HG03571 (cell line): ENCODE data around the gene TNFRSF6B.
"Not testable (repeated sequence)": the region's sequence is repeated elsewhere in the genome, so short reads cannot be mapped to it uniquely, and the experiment has no call there.

Experiments
- ATAC-seq: cut with Tn5 transposase; IDR thresholded peaks from one replicate; pipeline ENCODE4 v1.9.1; 2021; ENCODE audit not compliant: unreplicated experiment

The TNFRSF6B gene

DNA sequence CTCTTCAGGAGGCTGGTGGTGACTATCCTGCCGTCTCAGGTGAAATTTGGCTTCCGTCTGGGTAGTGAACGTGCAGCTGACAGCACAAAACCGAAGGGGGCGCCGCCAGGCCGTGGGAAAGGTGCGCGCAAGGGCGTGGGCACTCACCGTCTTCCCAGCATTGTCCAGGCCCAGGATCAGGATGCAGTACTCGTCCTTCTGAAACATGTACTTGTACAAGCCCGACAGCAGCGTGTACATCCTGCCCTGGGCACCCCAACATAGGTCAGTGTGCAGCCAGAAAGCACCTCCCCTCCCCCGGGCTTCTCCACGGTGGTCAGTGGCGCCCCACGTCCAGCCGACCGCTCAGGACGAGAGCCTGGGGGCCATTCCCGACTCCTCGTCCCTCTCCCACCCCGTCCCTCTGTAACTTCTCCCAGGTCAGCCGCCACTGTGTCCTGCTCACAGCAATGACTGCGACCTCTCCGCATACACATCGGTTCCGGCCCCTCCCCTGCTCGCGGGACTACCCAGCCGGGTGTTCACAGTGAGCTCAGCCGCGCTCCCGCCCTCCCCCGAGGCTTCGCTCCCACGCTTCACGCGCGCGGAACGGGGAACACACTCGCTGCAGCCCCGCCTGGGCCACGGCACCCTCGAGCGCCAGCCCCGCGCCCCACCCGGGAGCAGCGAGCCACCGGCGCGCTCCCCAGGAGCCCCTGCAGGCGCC lies 10.6 kb downstream of the TNFRSF6B start:
- ATAC-seq: peak; percentile 24

DNA sequence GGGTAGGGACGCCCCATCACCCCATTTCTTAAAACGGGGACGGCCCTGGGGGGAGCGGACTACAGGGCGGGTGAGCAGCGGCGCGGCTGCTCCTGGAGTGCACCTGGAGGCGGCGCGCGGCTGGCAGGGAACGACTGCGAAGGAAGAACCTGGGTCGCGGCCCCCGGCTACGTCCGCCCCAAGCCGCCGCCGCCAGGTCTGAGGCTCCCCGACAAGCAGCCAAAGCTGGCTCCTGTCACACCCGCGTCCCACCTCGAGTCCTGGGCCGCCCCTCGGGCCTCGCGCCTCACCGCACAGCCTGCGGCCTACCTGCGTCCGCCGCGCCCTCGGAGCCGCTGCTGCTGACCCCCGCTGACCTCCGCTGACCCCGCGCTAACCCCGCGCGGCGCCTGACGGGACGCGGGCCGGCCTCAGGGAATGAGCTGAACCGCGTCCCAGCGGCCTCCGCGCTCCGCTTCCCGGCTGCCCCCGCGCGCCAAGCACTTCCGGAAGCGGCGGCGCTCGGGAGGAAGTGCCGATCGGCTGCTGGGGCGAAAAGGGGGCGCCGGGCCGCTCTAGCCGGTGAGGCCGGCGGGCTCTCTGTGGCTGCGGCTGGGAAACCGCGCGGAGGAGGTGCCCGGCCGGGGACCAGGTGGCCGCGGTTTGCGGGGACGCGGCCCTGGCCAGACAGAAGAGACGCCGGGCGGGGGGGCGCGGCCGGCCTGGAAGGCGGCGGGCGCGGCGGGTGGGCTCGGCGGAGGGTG lies 11.3 kb downstream of the TNFRSF6B start, which contains the start of the genes ARFRP1 and ZGPAT:
TSS of gene ARFRP1 (minus strand) at position 419 of the 743 bp plus-strand sequence. CDS start 885 bp downstream, outside the sequence.
TSS of gene ZGPAT (plus strand) at position 482 of the 743 bp plus-strand sequence. CDS start 542 bp downstream, outside the sequence.
- peak; percentile 61 for ATAC-seq

DNA sequence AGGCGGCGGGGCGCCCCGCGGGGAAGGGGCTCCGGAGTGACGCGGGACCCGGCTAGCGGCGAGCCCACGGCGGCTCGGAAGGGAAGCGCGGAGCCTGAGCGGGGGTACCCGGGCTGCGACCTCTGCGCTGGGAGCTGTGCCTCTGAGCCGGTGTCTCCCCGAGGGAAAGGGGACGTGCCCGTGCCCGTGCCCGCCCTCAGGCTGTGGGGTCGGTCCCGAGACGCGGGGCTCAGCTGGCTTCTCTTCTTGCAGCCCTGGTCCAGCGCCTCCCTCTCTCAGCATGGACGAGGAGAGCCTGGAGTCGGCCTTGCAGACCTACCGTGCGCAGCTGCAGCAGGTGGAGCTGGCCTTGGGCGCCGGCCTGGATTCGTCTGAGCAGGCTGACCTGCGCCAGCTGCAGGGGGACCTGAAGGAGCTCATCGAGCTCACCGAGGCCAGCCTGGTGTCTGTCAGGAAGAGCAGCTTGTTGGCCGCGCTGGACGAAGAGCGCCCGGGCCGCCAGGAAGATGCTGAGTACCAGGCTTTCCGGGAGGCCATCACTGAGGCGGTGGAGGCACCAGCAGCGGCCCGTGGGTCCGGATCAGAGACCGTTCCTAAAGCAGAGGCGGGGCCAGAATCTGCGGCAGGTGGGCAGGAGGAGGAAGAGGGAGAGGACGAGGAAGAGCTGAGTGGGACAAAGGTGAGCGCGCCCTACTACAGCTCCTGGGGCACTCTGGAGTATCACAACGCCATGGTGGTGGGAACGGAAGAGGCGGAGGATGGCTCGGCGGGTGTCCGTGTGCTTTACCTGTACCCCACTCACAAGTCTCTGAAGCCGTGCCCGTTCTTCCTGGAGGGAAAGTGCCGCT lies 12.1 kb downstream of the TNFRSF6B start:
- peak; percentile 32 for ATAC-seq

DNA sequence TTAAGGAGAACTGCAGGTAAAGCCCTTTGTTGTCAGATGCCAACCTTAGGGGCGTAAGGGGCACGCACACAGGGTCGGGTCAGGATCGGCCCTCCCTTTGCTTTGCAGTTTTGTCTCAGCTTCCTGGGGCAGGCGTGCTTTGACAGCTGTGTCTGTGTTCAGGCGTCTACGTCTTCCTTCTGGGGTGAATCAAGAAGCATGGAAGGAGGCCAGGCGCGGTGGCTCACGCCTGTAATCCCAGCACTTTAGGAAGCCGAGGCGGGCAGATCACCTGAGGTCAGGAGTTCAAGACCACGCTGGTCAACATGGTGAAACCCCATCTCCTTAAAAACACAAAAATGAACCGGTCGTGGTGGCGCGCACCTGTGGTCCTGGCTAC lies 12.7 kb downstream of the TNFRSF6B start:
- ATAC-seq: no peak

DNA sequence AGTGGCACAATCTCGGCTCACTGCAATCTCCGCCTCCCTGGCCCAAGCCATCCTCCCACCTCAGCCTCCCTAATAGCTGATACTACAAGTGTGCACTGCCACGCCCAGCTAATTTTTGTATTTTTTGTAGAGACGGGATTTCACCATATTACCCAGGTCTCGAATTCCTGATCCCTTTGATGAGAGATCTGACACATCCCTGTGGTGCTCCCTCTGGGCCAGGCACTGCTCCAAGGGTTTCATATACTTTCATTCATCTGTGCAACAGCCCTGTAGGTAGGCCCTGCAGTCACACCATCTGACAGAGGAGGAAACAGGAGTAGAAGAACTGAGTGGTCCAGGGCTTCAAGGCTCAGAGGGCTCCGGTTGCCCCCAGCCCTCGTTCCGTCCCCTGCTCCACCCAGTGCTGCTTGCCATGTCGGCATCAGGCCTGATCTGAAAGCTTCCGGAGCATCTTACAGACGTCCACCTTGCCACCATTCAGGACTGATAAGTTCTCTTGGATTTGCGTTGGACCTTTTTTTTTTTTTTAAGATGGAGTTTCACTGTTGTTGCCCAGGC lies 14.7 kb downstream of the TNFRSF6B start:
- ATAC-seq: no peak

DNA sequence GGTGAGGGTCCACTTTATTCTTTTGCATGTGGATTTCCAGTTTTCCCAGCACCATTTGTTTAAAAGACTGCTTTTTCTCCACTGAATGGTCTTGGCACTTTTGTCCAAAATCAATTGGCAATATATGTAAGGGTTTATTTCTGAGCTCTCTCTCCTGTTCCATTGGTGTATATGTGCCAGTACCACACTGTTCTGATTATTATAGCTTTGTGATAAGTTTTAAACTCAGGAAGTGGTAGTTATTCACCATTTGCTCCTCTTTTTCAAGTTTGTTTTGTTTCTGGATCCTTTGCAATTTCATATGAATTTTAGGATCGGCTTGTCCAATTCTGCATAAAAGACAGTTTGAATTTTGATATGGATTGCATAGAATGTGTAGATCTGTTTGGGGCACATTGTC lies 15.7 kb downstream of the TNFRSF6B start:
- no peak for ATAC-seq

DNA sequence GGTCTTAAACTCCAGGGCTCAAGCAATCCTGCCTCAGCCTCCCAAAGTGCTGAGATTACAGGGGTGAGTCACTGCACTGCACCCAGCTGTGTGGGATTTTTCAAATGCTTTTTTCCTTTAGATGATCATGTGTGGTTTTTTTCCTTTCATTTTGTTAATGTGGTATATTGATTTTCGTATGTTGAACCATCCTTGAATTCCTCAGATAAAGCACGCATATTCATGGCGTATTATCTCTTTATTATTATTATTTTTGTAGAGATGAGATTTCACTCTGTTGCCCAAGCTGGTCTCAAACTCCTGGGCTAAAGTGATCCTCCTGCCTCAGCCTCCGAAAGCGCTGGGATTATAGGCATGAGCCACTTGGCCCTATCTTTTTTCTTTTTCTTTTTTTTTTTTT lies 18.4 kb downstream of the TNFRSF6B start:
- no peak for ATAC-seq

DNA sequence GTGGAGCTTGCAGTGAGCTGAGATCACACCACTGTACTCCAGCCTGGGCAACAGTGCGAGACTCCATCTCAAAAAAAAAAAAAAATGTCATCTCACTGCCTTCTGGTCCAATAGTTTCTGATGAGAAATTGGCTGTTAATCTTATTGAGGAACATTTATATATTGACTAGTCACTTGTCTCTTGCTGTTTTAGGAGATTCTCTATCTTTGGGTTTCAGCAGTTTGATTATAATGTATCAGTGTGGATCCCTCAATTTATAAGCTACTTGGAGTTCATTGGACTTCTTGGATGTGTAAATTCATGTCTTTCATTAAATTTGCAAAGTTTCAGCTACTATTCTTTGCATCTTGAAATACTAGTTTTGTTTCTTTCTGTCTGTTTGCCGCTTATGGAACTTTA lies 22.5 kb downstream of the TNFRSF6B start:
- no peak for ATAC-seq

DNA sequence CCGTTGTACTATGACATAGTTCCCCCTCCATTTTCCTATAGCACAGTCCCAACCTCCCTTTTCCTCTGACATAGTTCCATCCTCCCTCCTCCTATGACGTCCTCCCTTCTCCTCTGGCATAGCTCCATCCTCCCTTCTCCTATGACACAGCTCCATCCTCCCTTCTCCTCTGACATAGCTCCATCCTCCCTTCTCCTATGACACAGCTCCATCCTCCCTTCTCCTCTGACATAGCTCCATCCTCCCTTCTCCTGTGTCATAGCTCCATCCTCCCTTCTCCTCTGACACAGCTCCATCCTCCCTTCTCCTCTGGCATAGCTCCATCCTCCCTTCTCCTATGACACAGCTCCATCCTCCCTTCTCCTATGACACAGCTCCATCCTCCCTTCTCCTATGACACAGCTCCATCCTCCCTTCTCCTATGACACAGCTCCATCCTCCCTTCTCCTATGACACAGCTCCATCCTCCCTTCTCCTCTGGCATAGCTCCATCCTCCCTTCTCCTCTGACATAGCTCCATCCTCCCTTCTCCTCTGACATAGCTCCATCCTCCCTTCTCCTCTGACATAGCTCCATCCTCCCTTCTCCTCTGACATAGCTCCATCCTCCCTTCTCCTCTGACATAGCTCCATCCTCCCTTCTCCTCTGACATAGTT lies 26.6 kb downstream of the TNFRSF6B start:
- not testable (repeated sequence) for ATAC-seq

DNA sequence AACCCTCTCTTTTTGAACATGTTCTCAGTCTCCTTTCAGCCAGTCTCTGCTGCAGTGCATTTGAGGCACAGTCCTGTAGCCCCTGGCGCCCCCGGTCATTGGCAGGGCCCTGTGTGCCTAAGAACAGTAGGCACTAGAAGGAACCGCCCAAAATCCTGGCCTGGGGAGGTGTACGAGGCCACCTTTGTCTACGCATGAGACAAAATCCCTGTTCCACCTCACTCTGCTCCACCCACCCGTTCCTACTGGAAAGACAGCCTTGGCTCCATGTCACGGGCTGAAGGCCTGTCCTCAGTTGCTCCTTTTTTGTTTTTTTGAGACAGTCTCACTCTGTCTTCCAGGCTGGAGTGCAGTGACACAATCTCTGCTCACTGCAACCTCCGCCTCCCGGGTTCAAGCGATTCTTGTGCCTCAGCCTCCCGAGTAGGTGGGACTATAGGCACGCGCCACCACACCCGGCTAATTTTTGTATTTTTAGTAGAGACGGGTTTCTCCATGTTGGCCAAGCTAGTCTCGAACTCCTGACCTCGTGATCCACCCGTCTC lies 33.8 kb downstream of the TNFRSF6B start:
- ATAC-seq: not testable (repeated sequence)

DNA sequence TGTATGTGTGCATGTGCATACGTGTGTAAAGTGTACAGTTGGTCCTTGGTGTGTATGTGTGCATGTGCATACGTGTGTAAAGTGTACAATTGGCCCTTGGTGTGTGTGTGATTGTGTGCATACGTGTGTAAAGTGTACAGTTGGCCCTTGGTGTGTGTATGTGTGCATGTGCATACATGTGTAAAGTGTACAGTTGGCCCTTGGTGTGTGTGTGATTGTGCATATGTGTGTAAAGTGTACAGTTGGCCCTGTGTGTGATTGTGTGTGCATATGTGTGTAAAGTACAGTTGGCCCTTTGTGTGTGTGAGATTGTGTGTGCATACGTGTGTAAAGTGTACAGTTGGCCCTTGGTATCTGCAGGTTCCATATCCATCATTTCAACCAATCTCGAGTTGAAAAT lies 35.0 kb downstream of the TNFRSF6B start:
- ATAC-seq: no peak

DNA sequence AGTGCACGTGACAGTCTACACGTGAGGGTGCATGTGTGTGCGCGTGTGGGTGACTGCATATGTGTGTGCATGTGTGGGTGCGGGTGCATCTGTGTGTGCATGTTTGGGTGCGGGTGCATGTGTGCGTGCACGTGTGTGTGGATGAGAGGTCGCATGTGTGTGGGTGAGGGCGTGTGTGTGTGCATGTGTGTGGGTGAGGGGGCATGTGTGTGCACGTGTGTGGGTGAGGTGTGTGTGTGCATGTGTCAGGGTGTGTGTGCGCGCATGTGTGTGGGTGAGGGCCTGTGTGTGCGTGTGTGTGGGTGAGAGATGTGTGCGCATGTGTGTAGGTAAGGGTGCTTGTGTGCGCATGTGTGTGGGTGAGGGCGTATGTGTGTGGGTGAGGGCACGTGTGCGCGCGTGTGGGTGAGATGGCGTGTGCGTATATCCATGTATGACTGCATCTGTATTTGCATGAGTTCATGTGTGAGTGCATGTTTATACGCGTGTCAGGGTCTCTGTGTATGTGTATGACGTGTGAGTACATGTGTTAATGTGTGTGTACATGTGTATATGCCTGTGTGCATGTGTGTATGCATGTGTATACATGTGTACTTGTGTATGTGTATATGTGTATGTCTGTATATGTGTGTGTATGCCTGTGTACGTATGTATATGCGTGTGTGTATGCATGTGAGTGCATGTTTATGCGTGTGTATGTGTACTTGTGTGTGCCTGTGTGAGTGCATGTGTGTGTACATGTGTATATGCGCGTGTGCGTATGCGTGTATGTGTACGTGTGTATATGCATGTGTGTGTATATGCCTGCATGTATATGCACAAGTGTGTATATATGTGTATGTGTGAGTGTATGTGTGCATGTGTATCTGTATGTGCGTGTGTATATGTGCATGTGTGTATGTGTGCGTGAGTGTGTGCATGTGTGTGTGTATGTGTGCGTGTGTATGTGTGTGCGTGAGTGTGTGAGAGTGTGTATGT lies 36.0 kb downstream of the TNFRSF6B start:
- ATAC-seq: no peak

DNA sequence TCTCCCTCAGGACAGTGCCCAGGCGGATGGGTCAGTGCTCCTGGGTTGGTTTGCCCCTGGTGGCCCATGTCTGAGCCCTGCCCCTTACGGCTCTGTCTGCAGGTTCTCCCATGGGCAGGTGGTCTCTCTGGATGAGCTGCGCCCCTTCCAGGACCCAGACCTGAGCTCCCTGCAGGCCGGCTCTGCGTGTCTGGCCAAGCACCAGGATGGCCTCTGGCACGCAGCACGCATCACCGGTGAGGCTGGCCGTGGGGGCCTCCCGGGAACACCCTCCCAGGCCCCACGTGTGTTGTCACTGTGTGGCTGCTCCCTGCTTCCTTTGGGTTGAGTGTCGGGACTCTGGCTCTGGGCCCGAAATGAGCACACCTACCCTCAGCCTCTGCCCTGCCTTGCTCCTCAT lies 36.7 kb downstream of the TNFRSF6B start:
- no peak for ATAC-seq

DNA sequence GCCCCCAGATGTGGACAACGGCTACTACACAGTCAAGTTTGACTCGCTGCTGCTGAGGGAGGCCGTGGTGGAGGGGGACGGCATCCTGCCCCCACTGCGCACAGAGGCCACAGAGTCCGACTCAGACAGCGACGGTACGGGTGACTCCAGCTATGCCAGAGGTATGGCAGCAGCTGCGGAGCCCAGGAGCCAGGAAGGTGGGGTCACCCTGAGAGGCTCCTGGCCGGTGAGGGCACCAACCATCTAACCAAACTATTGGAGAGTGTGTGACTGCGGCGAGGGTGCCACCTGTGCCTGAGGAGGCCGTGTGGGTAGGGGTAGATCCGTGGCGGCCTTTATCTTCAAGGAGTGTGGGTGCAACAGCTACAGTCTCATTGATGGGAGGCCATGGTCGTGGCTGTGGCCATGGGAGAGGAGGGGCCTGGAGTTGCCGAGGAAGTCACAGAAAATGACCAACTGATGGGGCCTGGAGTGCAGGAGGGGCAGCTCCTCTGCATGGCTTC lies 37.2 kb downstream of the TNFRSF6B start:
- ATAC-seq: no peak

DNA sequence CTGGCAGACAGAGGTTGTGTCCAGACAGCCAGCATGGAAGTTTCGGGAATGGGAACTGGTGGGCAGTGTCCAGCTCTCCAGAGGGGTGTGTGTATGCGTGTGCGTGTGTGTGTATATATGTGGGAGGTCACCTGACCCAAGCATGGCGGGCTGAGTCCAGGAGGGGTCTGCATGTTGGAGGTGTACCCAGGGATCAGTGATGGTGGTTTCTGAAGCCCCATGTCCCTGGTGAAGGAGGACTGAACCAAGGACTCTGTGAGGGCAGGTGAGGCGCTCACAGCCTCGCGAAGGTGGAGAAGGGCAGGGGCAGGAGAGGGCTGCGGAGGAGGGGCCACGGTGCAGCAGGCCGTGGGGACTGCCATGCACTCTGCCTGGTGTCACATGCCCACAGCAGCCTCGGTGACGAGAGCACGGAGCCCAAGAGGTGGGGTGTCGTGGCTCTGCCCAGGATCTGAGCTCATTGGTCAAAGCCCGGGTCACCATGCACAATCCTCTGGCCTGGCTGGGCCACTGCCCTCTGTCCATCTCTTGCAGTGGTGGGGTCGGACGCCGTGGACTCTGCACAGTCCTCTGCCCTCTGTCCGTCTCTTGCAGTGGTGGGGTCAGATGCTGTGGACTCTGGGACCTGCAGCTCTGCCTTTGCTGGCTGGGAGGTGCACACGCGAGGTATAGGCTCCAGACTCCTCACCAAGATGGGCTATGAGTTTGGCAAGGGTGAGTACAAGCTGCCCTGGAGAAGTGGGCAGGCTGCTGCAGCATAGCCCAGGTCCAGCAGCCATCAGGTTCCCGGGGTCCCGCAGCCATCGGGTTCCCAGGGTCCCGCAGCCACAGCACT lies 37.9 kb downstream of the TNFRSF6B start:
- ATAC-seq: no peak

DNA sequence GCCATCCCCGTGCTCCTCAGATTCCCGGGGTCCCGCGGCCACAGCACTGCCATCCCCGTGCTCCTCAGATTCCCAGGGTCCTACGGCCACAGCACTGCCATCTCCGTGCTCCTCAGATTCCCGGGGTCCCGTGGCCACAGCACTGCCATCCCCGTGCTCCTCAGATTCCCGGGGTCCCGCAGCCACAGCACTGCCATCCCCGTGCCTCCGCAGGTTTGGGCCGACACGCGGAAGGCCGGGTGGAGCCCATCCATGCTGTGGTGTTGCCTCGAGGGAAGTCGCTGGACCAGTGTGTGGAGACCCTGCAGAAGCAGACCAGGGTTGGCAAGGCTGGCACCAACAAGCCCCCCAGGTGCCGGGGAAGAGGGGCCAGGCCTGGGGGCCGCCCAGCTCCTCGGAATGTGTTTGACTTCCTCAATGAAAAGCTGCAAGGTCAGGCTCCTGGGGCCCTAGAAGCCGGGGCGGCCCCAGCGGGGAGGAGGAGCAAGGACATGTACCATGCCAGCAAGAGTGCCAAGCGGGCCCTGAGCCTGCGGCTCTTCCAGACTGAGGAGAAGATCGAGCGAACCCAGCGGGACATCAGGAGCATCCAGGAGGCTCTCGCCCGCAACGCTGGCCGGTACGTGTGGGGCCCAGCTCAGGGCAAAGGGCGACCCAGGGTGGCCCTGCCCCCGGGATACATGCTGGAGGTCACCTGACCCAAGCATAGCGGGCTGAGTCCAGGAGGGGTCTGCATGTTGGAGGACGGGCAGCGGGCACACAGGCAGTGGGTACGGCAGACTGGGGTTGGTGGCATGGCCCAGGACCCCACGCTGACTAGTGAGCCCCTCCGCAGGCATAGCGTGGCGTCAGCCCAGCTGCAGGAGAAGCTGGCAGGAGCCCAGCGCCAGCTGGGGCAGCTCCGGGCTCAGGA lies 38.8 kb downstream of the TNFRSF6B start:
- ATAC-seq: no peak
